CD14-positive monocyte (primary cell): ENCODE measurements around the gene SUPT6H. TPM values are rescaled to one million over a fixed set of nuclear protein-coding genes. Genes with fewer than 3 reads are reported as not detected.
A peak's percentile ranks its signal among the peaks of the same experiment; 100 is the strongest.

Source experiments
- DNase-seq, 3 donors: peaks; one replicate each; pipeline ENCODE4 v3.0.0-alpha.2; 2011 to 2022
- H2AFZ ChIP-seq: 2 replicates; pipeline ENCODE4 v1.6.0; 2012; ENCODE audit warnings: mild to moderate bottlenecking, low read depth, low read length, inconsistent platforms; ENCODE audit not compliant: insufficient read depth, poor library complexity, severe bottlenecking
- H3K27ac ChIP-seq, 2 donors: 1 replicate in 1 of 2; 2 replicates in 1 of 2; pipeline ENCODE4 v1.5.1; 2012 to 2013; ENCODE audit warnings: low read length in 2 of 2, control low read depth in 1 of 2, inconsistent platforms in 1 of 2, low read depth in 1 of 2, mild to moderate bottlenecking in 1 of 2
- H3K27me3 ChIP-seq, 2 donors: one replicate each; pipeline versions ENCODE4 v1.6.0 to v1.6.1; 2011 to 2013; ENCODE audit warnings: low read length in 2 of 2; ENCODE audit not compliant: control insufficient read depth in 2 of 2, insufficient read depth in 2 of 2
- H3K36me3 ChIP-seq, 2 donors: replicated peaks in 1 of 2; 1 replicate in 1 of 2; 2 replicates in 1 of 2; pipeline versions ENCODE4 v1.5.1 to v1.6.1; 2012 to 2013; ENCODE audit warnings: low read length in 2 of 2, control low read depth in 1 of 2, inconsistent platforms in 1 of 2, mild to moderate bottlenecking in 1 of 2; ENCODE audit not compliant: insufficient read depth in 2 of 2, control insufficient read depth in 1 of 2
- H3K4me1 ChIP-seq, 2 donors: 1 replicate in 1 of 2; 2 replicates in 1 of 2; pipeline versions ENCODE4 v1.5.1 to v1.6.1; 2012 to 2013; ENCODE audit warnings: low read length in 2 of 2, control low read depth in 1 of 2, inconsistent platforms in 1 of 2, mild to moderate bottlenecking in 1 of 2, moderate library complexity in 1 of 2; ENCODE audit not compliant: insufficient read depth in 2 of 2, control insufficient read depth in 1 of 2
- H3K4me2 ChIP-seq: replicated peaks from 2 replicates; pipeline ENCODE3; 2012; ENCODE audit warnings: low read length, moderate library complexity, mild to moderate bottlenecking; ENCODE audit not compliant: poor library complexity, severe bottlenecking; ENCODE audit errors: extremely low read depth
- H3K4me3 ChIP-seq, 3 experiments: fragments of 200-600 bp in 1 of 3; sonication (generic) in 1 of 3; replicated peaks in 1 of 3; 1 replicate in 2 of 3; 2 replicates in 1 of 3; pipeline ENCODE4 v1.5.1; 2011 to 2013; ENCODE audit warnings: low read length in 3 of 3, mild to moderate bottlenecking in 3 of 3, control low read depth in 2 of 3, low read depth in 2 of 3, inconsistent platforms in 1 of 3, moderate library complexity in 1 of 3
- H3K79me2 ChIP-seq: 2 replicates; pipeline ENCODE4 v1.6.0; 2012; ENCODE audit warnings: mild to moderate bottlenecking, control low read depth, inconsistent platforms, low read length, moderate library complexity; ENCODE audit not compliant: insufficient read depth
- H3K9ac ChIP-seq: 2 replicates; pipeline ENCODE4 v1.6.0; 2017; ENCODE audit warnings: low read length, mild to moderate bottlenecking; ENCODE audit not compliant: insufficient read depth, poor library complexity, severe bottlenecking
- H3K9me3 ChIP-seq, 2 donors: replicated peaks in 1 of 2; 1 replicate in 1 of 2; 2 replicates in 1 of 2; pipeline versions ENCODE4 v1.5.1 to v1.6.1; 2012 to 2013; ENCODE audit warnings: low read length in 2 of 2, control low read depth in 1 of 2; ENCODE audit not compliant: control insufficient read depth in 1 of 2, insufficient read depth in 1 of 2
- H4K20me1 ChIP-seq: 2 replicates; pipeline ENCODE4 v1.6.0; 2012; ENCODE audit warnings: mild to moderate bottlenecking, low read length, control low read depth, moderate library complexity; ENCODE audit not compliant: insufficient read depth
- H3K27ac Mint-ChIP-seq, 7 donors: one replicate each; pipeline ENCODE4 v1.8.0; 2020; ENCODE audit warnings: mild to moderate bottlenecking in 7 of 7, mixed read lengths in 7 of 7, moderate library complexity in 6 of 7, inconsistent platforms in 2 of 7
- H3K27me3 Mint-ChIP-seq, 3 donors: one replicate each; pipeline ENCODE4 v1.8.0; 2021 to 2022; ENCODE audit warnings: low read depth in 3 of 3, mild to moderate bottlenecking in 3 of 3, mixed read lengths in 3 of 3, moderate library complexity in 3 of 3, inconsistent platforms in 1 of 3
- H3K36me3 Mint-ChIP-seq, 2 donors: one replicate each; pipeline ENCODE4 v1.8.0; 2020; ENCODE audit warnings: mixed read lengths in 2 of 2, inconsistent platforms in 1 of 2, mild to moderate bottlenecking in 1 of 2
- H3K4me1 Mint-ChIP-seq: one replicate; pipeline ENCODE4 v1.8.0; 2020; ENCODE audit warnings: mild to moderate bottlenecking, mixed read lengths
- H3K4me3 Mint-ChIP-seq, 2 donors: one replicate each; pipeline ENCODE4 v1.8.0; 2020; ENCODE audit warnings: mild to moderate bottlenecking in 2 of 2, mixed read lengths in 2 of 2, moderate library complexity in 1 of 2
- H3K9me3 Mint-ChIP-seq, 7 donors: one replicate each; pipeline ENCODE4 v1.8.0; 2020 to 2022; ENCODE audit warnings: mixed read lengths in 7 of 7, mild to moderate bottlenecking in 6 of 7, moderate library complexity in 6 of 7, inconsistent platforms in 2 of 7
- CTCF ChIP-seq: fragments of 200-600 bp; IDR thresholded peaks from one replicate; pipeline ENCODE4 v1.8.0; 2022; ENCODE audit warnings: antibody characterized with exemption, mild to moderate bottlenecking
- WGBS: methylation state at CpG from one replicate; pipeline ENCODE4 v1.1.5; 2013; ENCODE audit warnings: missing lambda C conversion rate; ENCODE audit not compliant: insufficient coverage; 5-methylcytosine and 5-hydroxymethylcytosine counted together
- intact Hi-C, 2 donors: fragments of 100-400 bp; cut with micrococcal nuclease; formaldehyde crosslinking; loops; one replicate each; pipeline versions ENCODE4 v1.15.0 to v1.15.1; 2023
- polyA plus RNA-seq, 3 donors: library from polyadenylated mRNA; depleted of rRNA in 1 of 3; unstranded in 2 of 3; stranded (reverse) in 1 of 3; fragments of 300-500 nt in 2 of 3; fragments of >200 nt in 1 of 3; fragmentation: Illumina TruSeq in 2 of 3; gene quantifications; 1 replicate in 2 of 3; 2 replicates in 1 of 3; pipeline ENCODE4 v1.2.3, GENCODE V29; 2012 to 2021

The SUPT6H gene
- polyA plus RNA-seq, 3 donors: 3.8 to 33.9 (median 7.8) TPM

GRCh38 chr17:28750178-28751047 is 88.4 kb downstream of the SUPT6H start:
- Mint-ChIP-seq H3K9me3 (no peaks in the 10 kb centered on the region), H3K4me3 (no peak overlapping the region), H3K4me1 (peaks cover 3% of the 10 kb centered on the region), H3K36me3 (peaks cover 6 to 7% of the 10 kb centered on the region in 2 donors), H3K27ac (no peak overlapping the region), H3K27me3 (peaks cover 2 to 12% (median 12%) of the 10 kb centered on the region in 3 donors)
- H3K36me3 ChIP-seq: no peaks in the 10 kb centered on the region
- peaks cover 3 to 5% of the 10 kb centered on the region in 2 donors for H3K4me1 ChIP-seq
- peak; percentile 84 to 91 (median 89) for DNase-seq
- H3K4me2 ChIP-seq: no peak overlapping the region
- H3K27ac ChIP-seq: no peak overlapping the region
- H3K79me2 ChIP-seq: no peaks in the 10 kb centered on the region
- no peaks in the 10 kb centered on the region for H3K9me3 ChIP-seq
- WGBS: 48% methylated on average over 16 of the region's 20 CpGs
- H3K9ac ChIP-seq: no peak overlapping the region
- H3K4me3 ChIP-seq: no peak overlapping the region
- peaks cover 0 to 3% of the 10 kb centered on the region in 2 donors for H3K27me3 ChIP-seq
- H4K20me1 ChIP-seq: peaks cover 8% of the 10 kb centered on the region
- TF ChIP-seq CTCF: peak; percentile 99
- intact Hi-C loops: loop anchor here (1.0 kb wide), 2 partner anchors 23 to 24 kb away; partner anchors contain the start of gene TLCD1 (in 1 of the 2)
- no peak overlapping the region for H2AFZ ChIP-seq

- H3K36me3 ChIP-seq: no peaks in the 10 kb centered on the region
- no peak overlapping the region for H3K27ac Mint-ChIP-seq
- H3K4me1 Mint-ChIP-seq: peaks cover 6% of the 10 kb centered on the region
- no peak overlapping the region for H3K4me3 ChIP-seq
- H3K27ac ChIP-seq: no peak overlapping the region
- no peaks in the 10 kb centered on the region for H3K4me1 ChIP-seq
- no peak overlapping the region for H3K4me3 Mint-ChIP-seq
- WGBS: 98% methylated on average over 5 of the region's 10 CpGs
- no peak overlapping the region for H3K4me2 ChIP-seq
- no peaks in the 10 kb centered on the region for H3K9me3 Mint-ChIP-seq
- no peak overlapping the region for H3K9ac ChIP-seq
- intact Hi-C loops: no loop called here
- H3K27me3 Mint-ChIP-seq: peaks cover 2 to 11% (median 3%) of the 10 kb centered on the region in 3 donors
- no peaks in the 10 kb centered on the region for H4K20me1 ChIP-seq
- H3K27me3 ChIP-seq: no peaks in the 10 kb centered on the region
- DNase-seq: no peak
- no peak overlapping the region for H2AFZ ChIP-seq
- no peak for TF ChIP-seq CTCF
- H3K9me3 ChIP-seq: no peaks in the 10 kb centered on the region
- peaks cover 5 to 14% of the 10 kb centered on the region in 2 donors for H3K36me3 Mint-ChIP-seq
- H3K79me2 ChIP-seq: no peaks in the 10 kb centered on the region
Observed at GRCh38 chr17:28751600-28752366, 89.8 kb downstream of the SUPT6H start.
